Measurements from ENCODE around the gene ZNF217.
"Not testable (repeated sequence)": the region's sequence is repeated elsewhere in the genome, so short reads cannot be mapped to it uniquely, and the experiment has no call there.

Gene ZNF217

DNA sequence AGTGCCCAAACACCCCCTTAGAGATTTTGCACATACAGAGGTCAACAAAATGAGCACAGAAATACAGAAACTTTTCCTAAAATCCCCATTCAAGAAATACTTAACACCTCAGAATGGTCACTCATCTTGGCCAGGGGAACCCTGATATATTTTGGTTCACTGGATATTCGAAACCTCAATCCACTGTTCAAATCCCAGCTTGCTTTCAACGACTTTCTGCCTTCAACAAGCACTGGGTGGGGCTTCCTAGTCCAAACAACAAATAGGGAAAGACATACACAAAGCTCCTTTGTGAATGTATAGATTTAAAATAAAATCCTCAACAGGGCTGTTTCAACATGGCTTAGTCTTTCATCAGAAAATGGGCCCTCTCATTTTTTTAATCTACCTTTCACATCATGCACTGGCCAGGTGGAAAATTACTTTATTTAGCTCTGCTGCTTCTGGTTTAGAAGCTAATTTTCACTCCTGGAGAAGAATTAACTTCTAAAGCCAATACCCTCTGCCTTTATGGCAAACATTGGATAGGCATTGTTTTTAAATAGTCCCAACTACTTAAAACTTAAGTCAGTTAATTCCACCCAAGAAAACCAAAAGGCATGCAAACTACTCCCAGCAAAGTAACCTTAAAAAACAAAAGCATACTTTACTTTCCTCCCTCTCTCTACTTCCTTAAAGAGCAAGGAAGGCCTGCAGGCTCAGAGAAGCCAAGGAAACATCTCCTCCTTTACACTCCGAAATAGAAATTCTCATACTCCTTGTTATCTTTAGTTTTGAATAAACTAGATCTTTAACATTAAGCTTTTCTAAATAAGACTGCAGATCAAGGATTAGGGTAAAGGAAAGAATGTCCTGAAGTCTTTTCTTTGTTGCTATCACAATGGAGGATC lies 9.7 kb downstream of the ZNF217 start:
- not testable (repeated sequence) for DNase-seq (ENCODE audit: low read depth)

DNA sequence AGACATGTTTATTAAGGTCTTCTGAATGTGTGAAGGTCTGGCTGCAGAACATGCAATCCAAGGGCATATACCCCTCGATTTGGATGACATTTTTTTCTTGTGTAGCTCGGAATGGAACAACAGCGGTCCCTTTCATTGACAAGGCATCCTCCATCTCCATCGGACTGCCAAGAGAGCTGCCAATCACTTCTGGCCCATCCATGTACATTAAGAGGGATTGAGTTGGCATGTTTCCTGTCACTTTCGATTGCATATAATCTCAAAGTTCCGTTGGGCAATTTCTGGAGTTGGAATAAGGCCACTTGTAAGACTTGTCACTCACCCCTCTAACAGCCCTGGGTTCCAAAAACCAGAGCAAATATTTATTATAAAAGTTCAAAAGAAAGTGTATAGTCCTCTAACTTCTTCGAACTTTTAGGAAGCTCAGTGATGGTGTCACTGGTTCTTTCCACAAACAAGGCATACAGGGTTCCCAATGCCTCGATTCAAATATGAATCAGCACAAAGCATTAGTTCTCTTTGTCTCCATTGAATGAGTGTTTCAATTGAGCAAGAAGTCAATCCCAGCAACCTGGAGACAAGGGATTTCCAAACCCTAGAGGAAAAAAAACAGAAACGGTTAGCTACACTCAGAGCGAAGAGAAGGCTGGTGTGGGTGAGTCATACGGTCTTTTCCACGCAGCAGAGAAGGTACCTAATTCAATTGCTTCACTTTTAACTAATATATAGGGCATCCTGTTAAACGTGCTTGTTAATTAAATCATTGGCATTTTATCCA lies 10.9 kb downstream of the ZNF217 start:
- no peak for DNase-seq (ENCODE audit: low read depth)

GRCh38 chr20:53582251-53582570 lies 11.4 kb downstream of the ZNF217 start:
- DNase-seq (ENCODE audit: low read depth) = no peak

DNA sequence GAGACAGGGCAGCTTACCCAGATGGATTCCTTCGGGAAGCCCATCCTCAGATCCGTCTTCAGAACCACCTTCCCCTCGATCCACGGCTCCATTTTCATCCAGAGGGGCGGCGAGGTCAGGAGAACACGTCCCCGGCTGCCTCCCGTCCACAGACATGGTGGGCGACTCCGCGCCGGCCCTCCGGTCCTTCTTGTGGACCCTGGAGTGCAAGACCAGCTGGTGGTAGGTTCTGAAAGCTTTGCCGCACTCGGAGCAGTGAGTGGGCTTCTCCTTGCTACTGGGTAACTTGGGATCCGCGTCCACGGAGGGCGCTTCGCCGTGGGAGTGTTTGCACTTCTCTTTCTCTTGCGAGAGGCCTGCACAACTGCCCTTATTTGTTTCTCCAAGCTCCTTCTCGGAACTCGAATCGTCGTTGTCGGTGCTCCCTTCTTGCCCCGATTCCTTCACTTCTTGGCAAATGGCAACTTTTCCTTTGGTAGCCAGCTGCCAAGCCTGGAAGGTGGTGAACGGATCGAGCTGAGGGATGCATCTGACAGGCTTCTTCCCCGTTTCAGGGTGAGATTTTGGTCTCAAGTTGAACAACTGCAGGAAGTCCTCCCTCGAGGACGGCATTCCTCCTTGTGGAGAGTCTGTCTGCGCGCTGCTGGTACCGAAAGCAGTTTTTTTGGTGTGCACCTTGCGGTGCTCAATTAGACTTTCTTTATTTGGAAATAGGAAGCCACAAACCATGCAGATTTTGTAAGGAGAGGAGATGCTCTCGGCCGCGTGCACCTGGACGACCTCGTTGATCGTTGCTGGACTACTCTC lies 12.0 kb downstream of the ZNF217 start:
- DNase-seq (ENCODE audit: low read depth) = no peak

DNA sequence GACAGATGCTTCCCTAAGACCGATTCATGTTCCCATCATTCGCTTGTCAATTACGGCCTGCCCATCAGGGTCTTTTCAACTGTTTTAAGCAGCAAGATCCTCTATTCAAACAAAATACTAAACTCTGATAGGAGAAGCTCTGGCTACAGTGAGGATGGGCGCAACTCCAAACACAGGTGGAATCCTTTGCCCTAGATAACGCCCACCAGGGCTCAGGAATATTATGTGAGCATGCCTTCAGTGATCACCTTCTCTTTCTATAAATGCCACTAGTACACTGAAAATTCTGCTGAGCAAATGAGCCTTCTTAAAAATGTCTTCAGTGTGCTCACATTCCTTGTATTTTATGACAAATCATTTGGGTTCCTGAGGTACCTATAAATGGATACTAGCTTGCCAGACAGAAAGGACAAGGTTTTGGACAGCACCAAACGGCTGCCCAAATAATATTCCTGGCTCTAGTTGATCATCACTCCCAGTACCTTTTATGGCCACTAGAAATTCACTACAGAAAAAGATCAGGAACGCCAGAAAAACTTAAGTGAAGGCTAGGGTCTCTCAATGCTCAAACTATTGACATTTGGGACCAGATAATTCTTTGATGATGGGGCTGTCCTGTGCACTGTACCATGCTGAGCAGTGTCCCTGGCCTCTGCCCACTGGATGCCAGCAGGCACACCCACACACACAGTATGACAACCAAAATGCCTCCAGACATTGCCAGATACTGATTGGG lies 13.1 kb downstream of the ZNF217 start:
- DNase-seq (ENCODE audit: low read depth) = no peak

GRCh38 chr20:53579581-53580375 lies 13.9 kb downstream of the ZNF217 start:
- no peak for DNase-seq (ENCODE audit: low read depth)

GRCh38 chr20:53579266-53579580 lies 14.4 kb downstream of the ZNF217 start:
- no peak for DNase-seq (ENCODE audit: low read depth)

DNA sequence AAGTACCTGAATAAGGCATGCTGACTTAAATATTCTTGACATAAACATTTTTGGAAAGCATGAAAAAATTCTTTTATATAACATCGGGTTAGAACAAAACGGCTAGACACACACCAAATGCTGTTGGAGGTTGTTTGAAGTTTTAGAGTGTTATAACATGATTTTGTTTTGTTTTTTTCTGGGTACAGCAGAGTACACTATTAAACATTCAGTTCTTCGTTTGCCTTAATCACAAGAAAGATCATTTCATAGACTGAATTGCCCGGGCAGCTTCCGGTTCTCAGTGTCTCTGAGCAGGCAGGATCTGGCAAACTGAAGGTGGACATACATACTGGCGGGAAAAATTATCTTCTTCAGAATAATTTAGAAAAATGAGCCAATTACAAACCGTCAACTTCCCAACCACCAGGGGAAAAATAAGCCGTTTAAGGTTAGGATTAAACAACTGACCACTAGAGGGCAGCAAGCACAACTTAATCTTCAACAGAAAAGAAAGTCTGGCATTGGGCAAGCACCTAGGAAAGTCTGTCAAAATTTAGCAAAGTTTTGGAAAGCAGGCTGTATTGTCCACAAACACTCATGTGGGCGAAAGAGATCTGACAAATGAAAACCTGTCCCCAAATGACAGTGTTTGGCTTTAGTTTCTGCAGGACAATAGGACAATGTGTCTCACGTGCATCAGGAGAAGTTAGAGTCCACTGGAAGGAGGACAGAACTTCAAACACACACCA lies 15.0 kb downstream of the ZNF217 start:
- DNase-seq (ENCODE audit: low read depth) = peak; percentile 94

DNA sequence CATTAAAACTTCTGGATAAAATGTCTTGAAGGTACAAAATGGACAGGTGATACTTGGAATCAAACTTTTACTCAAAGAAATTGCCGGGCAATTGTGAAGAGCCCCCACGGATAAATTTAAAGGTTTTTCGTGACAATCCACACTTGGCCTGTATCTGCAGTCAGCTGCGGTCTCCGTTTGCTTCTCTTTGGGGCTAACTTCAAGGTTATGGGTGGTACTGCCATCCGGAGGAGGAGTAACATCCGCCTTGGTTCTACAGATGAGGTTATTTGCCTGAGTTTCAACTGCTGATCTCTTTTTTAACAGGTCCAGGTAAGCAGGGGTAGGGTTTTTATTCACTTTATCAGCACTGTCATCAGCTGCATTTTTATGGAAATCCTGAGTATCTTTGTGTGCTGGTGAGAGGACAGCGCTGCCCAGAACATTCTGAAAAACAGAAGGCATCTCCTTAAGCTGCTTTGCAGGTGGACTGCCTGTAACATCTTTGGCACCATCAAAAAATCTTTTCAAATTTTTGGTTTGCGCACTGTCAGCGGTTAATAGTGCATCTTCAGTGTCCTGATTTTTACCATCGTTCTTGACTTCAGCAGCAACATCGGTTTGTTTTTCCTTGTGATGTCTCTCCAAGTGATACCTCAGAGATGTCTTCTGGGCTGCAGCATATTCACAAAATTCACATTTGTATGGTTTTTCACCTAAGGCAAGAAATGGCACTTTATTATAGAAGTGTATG lies 16.9 kb downstream of the ZNF217 start:
- no peak for DNase-seq (ENCODE audit: low read depth)

- DNase-seq (ENCODE audit: low read depth) = no peak
Observed at GRCh38 chr20:53576195-53576580, 17.5 kb downstream of the ZNF217 start.

DNA sequence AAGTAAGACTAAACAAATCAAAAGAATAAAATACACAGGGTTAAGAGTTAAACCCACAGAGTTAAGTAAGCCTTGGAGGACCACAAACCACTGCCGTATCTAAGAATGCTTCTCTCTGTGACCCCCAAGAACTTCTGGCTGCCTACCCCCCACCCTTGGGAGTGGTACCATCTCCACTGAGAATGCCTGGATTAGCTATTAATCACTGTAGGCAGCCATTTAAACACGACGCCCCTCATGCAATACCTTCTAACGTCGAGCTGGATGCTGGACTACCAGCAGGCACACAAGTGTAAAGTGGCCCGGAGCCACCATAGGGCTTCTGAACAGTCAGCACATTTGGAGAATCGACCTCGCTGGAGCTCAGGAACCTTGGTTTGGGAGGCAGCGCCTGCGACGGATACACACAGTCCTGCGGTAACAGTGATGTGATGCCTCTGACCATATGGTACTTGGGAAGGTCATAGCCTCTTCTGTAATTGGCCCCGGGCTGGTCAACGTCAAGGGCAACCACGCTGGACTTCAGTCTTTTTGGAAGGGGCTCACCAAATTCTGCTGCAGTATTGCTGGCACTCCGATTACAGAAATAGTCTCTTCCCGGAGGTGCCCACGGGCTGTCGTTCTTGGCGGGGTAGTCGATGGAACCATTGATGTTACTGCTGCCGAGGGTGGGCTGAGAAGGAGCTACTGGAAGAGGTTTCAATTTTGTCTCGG lies 18.0 kb downstream of the ZNF217 start:
- DNase-seq (ENCODE audit: low read depth) = no peak

DNA sequence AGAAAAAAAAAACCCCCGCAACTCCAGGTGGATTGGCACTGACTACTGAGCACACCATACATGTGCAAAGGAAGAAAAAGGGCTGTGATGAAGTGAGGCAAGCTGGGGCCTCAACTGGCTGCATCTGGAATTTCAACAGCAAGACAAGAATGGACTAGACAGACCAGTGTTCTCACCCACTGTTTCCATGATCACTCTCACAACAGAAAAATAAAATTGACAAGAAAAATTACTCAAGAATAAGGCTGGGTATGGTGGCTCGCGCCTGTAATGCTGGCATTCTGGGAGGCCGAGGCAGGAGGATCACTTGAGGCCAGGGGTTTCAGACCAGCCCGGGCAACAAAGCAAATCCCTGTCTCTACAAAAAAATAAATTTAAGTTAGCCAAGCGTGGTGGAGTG lies 18.8 kb downstream of the ZNF217 start:
- no peak for DNase-seq (ENCODE audit: low read depth)

- no peak for DNase-seq (ENCODE audit: low read depth)
Observed at GRCh38 chr20:53574259-53574789, 19.3 kb downstream of the ZNF217 start.

DNA sequence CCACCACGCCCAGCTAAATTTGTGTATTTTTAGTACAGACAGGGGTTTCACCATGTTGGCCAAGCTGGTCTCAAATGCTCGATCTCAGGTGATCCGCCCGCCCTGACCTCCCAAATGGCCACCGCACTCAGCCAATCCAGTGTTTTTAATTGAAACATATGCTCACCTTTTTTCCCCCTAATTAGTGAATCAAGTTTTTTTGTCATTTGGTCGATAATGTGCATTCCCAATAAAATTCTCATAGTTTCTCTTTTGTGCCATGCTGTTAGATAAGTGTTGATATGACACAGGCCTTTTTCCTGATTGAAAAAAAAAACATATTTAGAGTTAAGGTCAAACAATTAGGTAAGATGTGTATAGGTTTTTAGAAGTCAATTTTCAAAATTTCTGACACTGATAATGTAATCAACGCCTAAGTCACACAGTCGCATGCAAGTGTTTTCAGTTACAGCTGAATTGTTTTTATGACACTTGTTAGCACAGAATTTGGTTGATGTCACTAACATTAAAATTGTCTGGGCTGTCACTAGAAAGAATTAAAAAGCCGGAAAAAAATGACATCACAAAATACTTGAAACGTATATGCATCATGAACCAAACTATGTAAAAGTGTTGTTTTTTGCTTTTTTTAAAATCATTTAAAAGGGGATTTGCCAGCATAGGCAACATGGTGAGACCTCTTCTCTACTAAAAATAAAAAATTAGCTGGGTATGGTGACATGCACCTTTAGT lies 21.9 kb downstream of the ZNF217 start:
- no peak for DNase-seq (ENCODE audit: low read depth)

GRCh38 chr20:53570446-53571276 lies 23.0 kb downstream of the ZNF217 start:
- no peak for DNase-seq (ENCODE audit: low read depth)

GRCh38 chr20:53569606-53570307 lies 23.9 kb downstream of the ZNF217 start:
- DNase-seq (ENCODE audit: low read depth) = no peak

DNA sequence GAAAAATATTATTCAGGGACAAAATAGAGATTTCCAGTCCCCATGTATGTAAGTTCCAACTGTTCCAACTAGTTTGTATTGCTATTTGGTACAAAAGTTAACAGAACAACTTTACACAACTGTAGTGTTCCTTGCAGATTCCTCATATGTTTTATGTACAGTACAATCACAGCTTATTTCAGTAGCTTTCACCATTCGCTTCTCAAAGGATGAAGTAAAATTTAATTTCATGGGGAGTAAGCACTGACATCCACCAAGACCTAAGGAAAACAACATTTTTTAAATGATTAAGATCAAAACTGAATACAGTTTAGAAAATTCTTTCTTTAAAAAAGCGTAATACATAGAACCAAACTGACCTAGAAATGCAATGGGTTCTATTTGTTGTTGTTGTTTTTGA lies 24.6 kb downstream of the ZNF217 start:
- no peak for DNase-seq (ENCODE audit: low read depth)

All from HS-27A (cell line).